Neural cell (in vitro differentiated cells): ENCODE data around the gene LMLN.

Experiments
- CTCF ChIP-seq: fragments of 450-650 bp; IDR thresholded peaks from 2 replicates; pipeline ENCODE4 v1.5.1; 2014; ENCODE audit warnings: antibody characterized with exemption, mild to moderate bottlenecking, moderate library complexity; ENCODE audit not compliant: poor library complexity, severe bottlenecking
- EP300 ChIP-seq: fragments of 450-650 bp; conservative IDR thresholded peaks from 2 replicates; pipeline ENCODE4 v1.6.1; 2014; ENCODE audit warnings: antibody characterized with exemption, mild to moderate bottlenecking, moderate library complexity; ENCODE audit not compliant: poor library complexity, severe bottlenecking
- MXI1 ChIP-seq: fragments of 450-650 bp; conservative IDR thresholded peaks from 2 replicates; pipeline ENCODE4 v1.6.1; 2014; ENCODE audit warnings: antibody characterized with exemption, mild to moderate bottlenecking; ENCODE audit not compliant: poor library complexity, severe bottlenecking
- POLR2AphosphoS5 ChIP-seq: IDR thresholded peaks from 2 replicates; pipeline ENCODE4 v1.6.1; 2012
- REST ChIP-seq: IDR thresholded peaks from 2 replicates; pipeline ENCODE4 v1.6.1; 2012; ENCODE audit warnings: borderline replicate concordance
- SMC3 ChIP-seq: fragments of 450-650 bp; conservative IDR thresholded peaks from 2 replicates; pipeline ENCODE4 v1.6.1; 2014; ENCODE audit warnings: antibody characterized with exemption, mild to moderate bottlenecking, moderate library complexity; ENCODE audit not compliant: poor library complexity
- TAF1 ChIP-seq: IDR thresholded peaks from 2 replicates; pipeline ENCODE4 v1.6.1; 2012; ENCODE audit warnings: low read depth

GRCh38 chr3:197963019-197963637 lies 3.1 kb downstream of the LMLN start:
- no peak for TF ChIP-seq CTCF
- TF ChIP-seq REST: no peak
- no peak for TF ChIP-seq MXI1
- TF ChIP-seq POLR2AphosphoS5: no peak
- TF ChIP-seq TAF1: no peak
- no peak for TF ChIP-seq EP300
- no peak for TF ChIP-seq SMC3
